NOMO-1 treated with dmso at 0.1 percent for 144 hours (cell line): ENCODE results near the gene CFDP1.

Experiments
- DNase-seq: peaks from one replicate; lab custom pipeline; 2025; ENCODE audit not compliant: unreplicated experiment; lab: John Stamatoyannopoulos, UW

CFDP1 gene

GRCh38 chr16:75377729-75378386 lies 55.4 kb downstream of the CFDP1 start:
- no peak for DNase-seq

- no peak for DNase-seq
Measured at GRCh38 chr16:75376475-75377161, 56.7 kb downstream of the CFDP1 start.

GRCh38 chr16:75374388-75374787 lies 58.9 kb downstream of the CFDP1 start:
- no peak for DNase-seq

- no peak for DNase-seq
Measured at GRCh38 chr16:75372236-75372856, 61.0 kb downstream of the CFDP1 start.

- DNase-seq, result no peak
Measured at GRCh38 chr16:75371171-75371570, 62.1 kb downstream of the CFDP1 start.

GRCh38 chr16:75364286-75364791 lies 69.0 kb downstream of the CFDP1 start:
- DNase-seq, result no peak

- DNase-seq, result no peak
Measured at GRCh38 chr16:75362846-75363245, 70.5 kb downstream of the CFDP1 start.

GRCh38 chr16:75361936-75362335 lies 71.4 kb downstream of the CFDP1 start:
- DNase-seq, result no peak

GRCh38 chr16:75354170-75354569 lies 79.1 kb downstream of the CFDP1 start:
- DNase-seq, result no peak

GRCh38 chr16:75351183-75351582 lies 82.1 kb downstream of the CFDP1 start:
- no peak for DNase-seq

GRCh38 chr16:75345711-75346110 lies 87.6 kb downstream of the CFDP1 start:
- DNase-seq, result no peak

GRCh38 chr16:75343941-75344340 lies 89.4 kb downstream of the CFDP1 start:
- no peak for DNase-seq

GRCh38 chr16:75343286-75343685 lies 90.0 kb downstream of the CFDP1 start:
- DNase-seq, result no peak

GRCh38 chr16:75342308-75342811 lies 90.9 kb downstream of the CFDP1 start:
- DNase-seq, result no peak

- DNase-seq, result no peak
Measured at GRCh38 chr16:75341564-75342307, 91.6 kb downstream of the CFDP1 start.

- DNase-seq, result no peak
Measured at GRCh38 chr16:75340741-75341491, 92.4 kb downstream of the CFDP1 start.

- no peak for DNase-seq
Measured at GRCh38 chr16:75337430-75337829, 95.9 kb downstream of the CFDP1 start.

- no peak for DNase-seq
Measured at GRCh38 chr16:75336521-75336920, 96.8 kb downstream of the CFDP1 start.

GRCh38 chr16:75333721-75334163 lies 99.6 kb downstream of the CFDP1 start:
- DNase-seq, result peak; percentile 86

GRCh38 chr16:75329943-75330342 lies 103.4 kb downstream of the CFDP1 start:
- no peak for DNase-seq
